Testis (tissue), 3 donors: Measurements from ENCODE around the gene EMC9. TPM values are rescaled to one million over a fixed set of nuclear protein-coding genes. Genes with fewer than 3 reads are reported as not detected.

ENCODE experiments used
- DNase-seq: peaks from one replicate; pipeline ENCODE4 v3.0.0-alpha.2; 2019
- H3K27ac ChIP-seq, 2 donors: fragments of 200-600 bp; sonication (generic); one replicate each; pipeline ENCODE4 v1.5.1; 2019
- H3K27me3 ChIP-seq: fragments of 200-600 bp; sonication (generic); one replicate; pipeline ENCODE4 v1.5.1; 2019
- H3K36me3 ChIP-seq: fragments of 200-600 bp; sonication (generic); one replicate; pipeline ENCODE4 v1.5.1; 2017; ENCODE audit warnings: low read depth; ENCODE audit errors: missing control alignments
- H3K4me1 ChIP-seq: fragments of 200-600 bp; sonication (generic); one replicate; pipeline ENCODE4 v1.5.1; 2019
- H3K4me3 ChIP-seq, 2 donors: fragments of 200-600 bp; sonication (generic); one replicate each; pipeline ENCODE4 v1.5.1; 2017 to 2019
- H3K9me3 ChIP-seq: fragments of 200-600 bp; sonication (generic); one replicate; pipeline ENCODE4 v1.5.1; 2017
- POLR2A ChIP-seq: fragments of 450-650 bp; IDR thresholded peaks from one replicate; pipeline ENCODE4 v1.6.1; 2017; ENCODE audit warnings: antibody characterized with exemption, mild to moderate bottlenecking, moderate library complexity
- WGBS, 2 donors: methylation state at CpG; one replicate each; pipeline ENCODE4 v1.1.5; 2018; 5-methylcytosine and 5-hydroxymethylcytosine counted together
- intact Hi-C: fragments of 100-400 bp; cut with DNase I; formaldehyde crosslinking; loops from one replicate; pipeline ENCODE4 v1.15.1; 2023; ENCODE audit warnings: low total_unique reads
- polyA plus RNA-seq: library from polyadenylated mRNA; stranded (reverse); fragments of 350-450 nt; fragmentation: Illumina TruSeq; extraction: RNeasy Lipid Tissue Mini Kit (QIAGEN cat#74804); gene quantifications from one replicate; pipeline ENCODE4 v1.2.3, GENCODE V29; 2014; ENCODE audit warnings: low read depth, low replicate concordance; ENCODE audit not compliant: insufficient read depth
- total RNA-seq, 2 donors: library from RNA; depleted of rRNA; stranded (reverse); fragments of >200 nt; gene quantifications; one replicate each; pipeline ENCODE4 v1.2.3, GENCODE V29; 2016
- TF ChIP-seq, protein P1 (sequence below), 3 experiments: fragments of 450-650 bp in 2 of 3; fragments of 200-600 bp in 1 of 3; sonication (generic) in 1 of 3; IDR thresholded peaks; one replicate each; pipeline ENCODE4 v1.5.1; 2016 to 2019; ENCODE audit warnings: antibody characterized with exemption in 3 of 3, mild to moderate bottlenecking in 2 of 3, moderate library complexity in 1 of 3

EMC9 gene
- total and polyA plus RNA-seq, 3 donors from 2014 or later, result 15.2 to 33.7 (median 23.9) TPM

DNA sequence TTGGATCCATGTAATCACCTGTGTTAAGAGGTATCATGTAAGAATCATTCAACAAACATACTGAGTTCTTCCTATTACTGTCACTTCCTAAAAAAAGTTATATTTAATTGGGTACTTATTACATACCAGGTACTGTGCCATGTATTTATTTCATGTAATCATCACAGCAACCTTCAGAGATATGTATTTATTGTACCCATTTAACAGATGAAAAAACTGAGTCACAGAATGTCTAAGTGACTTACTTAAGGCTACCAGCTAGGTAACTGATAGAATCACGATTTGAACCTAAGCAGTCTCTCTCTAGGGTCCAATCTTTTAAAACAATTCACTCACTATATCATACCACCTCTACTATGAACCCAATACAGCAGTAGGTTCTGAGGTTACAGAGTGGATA is 3.1 kb upstream of the EMC9 start:
- WGBS, 2 donors, result 90 to 91% methylated on average over 1 of the region's 1 CpG
- Histone ChIP-seq H3K4me3 (no peak overlapping the region), H3K9me3 (no peaks in the 10 kb centered on the region), H3K36me3 (no peaks in the 10 kb centered on the region), H3K27me3 (no peaks in the 10 kb centered on the region), H3K4me1 (peaks cover 27% of the 10 kb centered on the region), H3K27ac (no peak overlapping the region)
- TF ChIP-seq, protein P1, sequence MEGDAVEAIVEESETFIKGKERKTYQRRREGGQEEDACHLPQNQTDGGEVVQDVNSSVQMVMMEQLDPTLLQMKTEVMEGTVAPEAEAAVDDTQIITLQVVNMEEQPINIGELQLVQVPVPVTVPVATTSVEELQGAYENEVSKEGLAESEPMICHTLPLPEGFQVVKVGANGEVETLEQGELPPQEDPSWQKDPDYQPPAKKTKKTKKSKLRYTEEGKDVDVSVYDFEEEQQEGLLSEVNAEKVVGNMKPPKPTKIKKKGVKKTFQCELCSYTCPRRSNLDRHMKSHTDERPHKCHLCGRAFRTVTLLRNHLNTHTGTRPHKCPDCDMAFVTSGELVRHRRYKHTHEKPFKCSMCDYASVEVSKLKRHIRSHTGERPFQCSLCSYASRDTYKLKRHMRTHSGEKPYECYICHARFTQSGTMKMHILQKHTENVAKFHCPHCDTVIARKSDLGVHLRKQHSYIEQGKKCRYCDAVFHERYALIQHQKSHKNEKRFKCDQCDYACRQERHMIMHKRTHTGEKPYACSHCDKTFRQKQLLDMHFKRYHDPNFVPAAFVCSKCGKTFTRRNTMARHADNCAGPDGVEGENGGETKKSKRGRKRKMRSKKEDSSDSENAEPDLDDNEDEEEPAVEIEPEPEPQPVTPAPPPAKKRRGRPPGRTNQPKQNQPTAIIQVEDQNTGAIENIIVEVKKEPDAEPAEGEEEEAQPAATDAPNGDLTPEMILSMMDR (IDR thresholded peaks at IDR 0.05), result no peak
- TF ChIP-seq POLR2A, result no peak
- intact Hi-C loops, result no loop called here
- no peak for DNase-seq

DNA sequence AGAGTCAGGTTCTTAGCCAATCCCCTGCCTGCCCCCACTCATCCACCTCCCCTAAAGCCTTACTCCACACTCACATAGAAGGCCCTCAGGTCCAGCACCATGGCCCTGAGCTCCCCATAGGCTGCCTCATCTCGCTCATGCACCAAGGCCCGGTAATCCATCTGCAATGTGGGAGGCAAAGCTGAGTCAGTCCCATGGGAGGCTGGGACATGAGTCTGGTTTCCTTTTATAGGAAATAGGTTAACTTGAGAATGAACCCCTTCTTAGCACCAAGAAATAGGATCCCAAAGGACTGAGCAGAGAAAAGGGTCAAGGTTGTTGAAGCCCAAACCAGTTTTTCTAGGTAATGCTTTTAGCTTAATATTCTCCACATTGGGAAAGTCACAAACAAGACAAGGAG is 2.1 kb upstream of the EMC9 start:
- no peak for DNase-seq
- H3K4me1 ChIP-seq, result peaks cover 24% of the 10 kb centered on the region
- H3K9me3 ChIP-seq, result no peaks in the 10 kb centered on the region
- no peaks in the 10 kb centered on the region for H3K27me3 ChIP-seq
- no peak overlapping the region for H3K27ac ChIP-seq
- H3K36me3 ChIP-seq, result no peaks in the 10 kb centered on the region
- H3K4me3 ChIP-seq, result no peak overlapping the region
- intact Hi-C loops, result no loop called here
- 76 to 85% methylated on average over 2 of the region's 2 CpGs for WGBS, 2 donors
- TF ChIP-seq, protein P1 (IDR thresholded peaks at IDR 0.05), result no peak
- TF ChIP-seq POLR2A, result no peak

- TF ChIP-seq, protein P1 (IDR thresholded peaks at IDR 0.05), result no peak
- no peak for TF ChIP-seq POLR2A
- H3K9me3 ChIP-seq, result no peaks in the 10 kb centered on the region
- no peaks in the 10 kb centered on the region for H3K36me3 ChIP-seq
- H3K27ac ChIP-seq, result no peak overlapping the region
- H3K4me1 ChIP-seq, result peaks cover 24% of the 10 kb centered on the region
- H3K27me3 ChIP-seq, result no peaks in the 10 kb centered on the region
- no peak for DNase-seq
- intact Hi-C loops, result no loop called here
- 81 to 91% methylated on average over 9 of the region's 9 CpGs for WGBS, 2 donors
- no peak overlapping the region for H3K4me3 ChIP-seq
Observed at GRCh38 chr14:24139272-24139934, 2.0 kb downstream of the EMC9 start.

GRCh38 chr14:24138396-24139271 is 2.8 kb downstream of the EMC9 start:
- no peak overlapping the region for H3K27ac ChIP-seq
- H3K4me3 ChIP-seq, result no peak overlapping the region
- no peaks in the 10 kb centered on the region for H3K27me3 ChIP-seq
- WGBS, 2 donors, result 79 to 81% methylated on average over 11 to 13 of the region's 13 CpGs
- DNase-seq, result no peak
- no peaks in the 10 kb centered on the region for H3K9me3 ChIP-seq
- TF ChIP-seq, protein P1 (IDR thresholded peaks at IDR 0.05), result no peak
- TF ChIP-seq POLR2A, result no peak
- H3K4me1 ChIP-seq, result peaks cover 24% of the 10 kb centered on the region
- no peaks in the 10 kb centered on the region for H3K36me3 ChIP-seq
- intact Hi-C loops, result no loop called here
